Keratinocyte (primary cell): ENCODE results near the gene MAST2. TPM values are rescaled to one million over a fixed set of nuclear protein-coding genes. Genes with fewer than 3 reads are reported as not detected.

ENCODE experiments used
- DNase-seq: peaks from one replicate; pipeline ENCODE4 v3.0.0-alpha.2; 2011; ENCODE audit warnings: low read depth, missing footprints, low spot score
- FAIRE-seq: peaks from 2 replicates; lab custom pipeline; 2011; peaks lifted over from hg19 to GRCh38; lab: Jason Lieb, UNC
- H2AFZ ChIP-seq: 2 replicates; pipeline ENCODE4 v1.6.0; 2012; ENCODE audit warnings: low read length, control low read depth, inconsistent platforms; ENCODE audit not compliant: control insufficient read depth
- H3K27ac ChIP-seq: 2 replicates; pipeline ENCODE4 v1.5.1; 2011; ENCODE audit warnings: low read length; ENCODE audit not compliant: control insufficient read depth, insufficient read depth
- H3K27me3 ChIP-seq: 3 replicates; pipeline ENCODE4 v1.6.0; 2011; ENCODE audit warnings: low read length; ENCODE audit not compliant: control insufficient read depth, insufficient read depth; ENCODE audit errors: extremely low read depth
- H3K36me3 ChIP-seq, 2 experiments: 2 replicates in 1 of 2; 3 replicates in 1 of 2; pipeline ENCODE4 v1.5.1; 2011; ENCODE audit warnings: low read length in 2 of 2, mild to moderate bottlenecking in 1 of 2; ENCODE audit not compliant: control insufficient read depth in 2 of 2, insufficient read depth in 2 of 2; ENCODE audit errors: extremely low read depth in 1 of 2
- H3K4me1 ChIP-seq: 3 replicates; pipeline ENCODE4 v1.5.1; 2011; ENCODE audit warnings: low read length; ENCODE audit not compliant: control insufficient read depth, insufficient read depth; ENCODE audit errors: extremely low read depth
- H3K4me2 ChIP-seq: 3 replicates; pipeline ENCODE4 v1.6.0; 2011; ENCODE audit warnings: low read depth, low read length; ENCODE audit not compliant: control insufficient read depth, insufficient read depth; ENCODE audit errors: extremely low read depth
- H3K4me3 ChIP-seq, 3 experiments: fragments of 200-600 bp in 1 of 3; sonication (generic) in 1 of 3; 2 replicates in 2 of 3; 3 replicates in 1 of 3; pipeline ENCODE4 v1.5.1; 2011 to 2016; ENCODE audit warnings: low read length in 3 of 3, mild to moderate bottlenecking in 3 of 3, control low read depth in 2 of 3, inconsistent platforms in 1 of 3, low read depth in 1 of 3, mixed read lengths in 1 of 3, mixed run types in 1 of 3, moderate library complexity in 1 of 3; ENCODE audit not compliant: control insufficient read depth in 2 of 3, insufficient read depth in 2 of 3; ENCODE audit errors: extremely low read depth in 1 of 3
- H3K79me2 ChIP-seq: 2 replicates; pipeline ENCODE4 v1.6.0; 2012; ENCODE audit warnings: low read length; ENCODE audit not compliant: control insufficient read depth, insufficient read depth
- H3K9ac ChIP-seq: 3 replicates; pipeline ENCODE4 v1.6.0; 2011; ENCODE audit warnings: low read length; ENCODE audit not compliant: control insufficient read depth, insufficient read depth; ENCODE audit errors: extremely low read depth
- H3K9me1 ChIP-seq: 3 replicates; pipeline ENCODE4 v1.6.0; 2011; ENCODE audit warnings: low read length; ENCODE audit not compliant: control insufficient read depth, insufficient read depth; ENCODE audit errors: extremely low read depth
- H3K9me3 ChIP-seq: 2 replicates; pipeline ENCODE4 v1.5.1; 2012; ENCODE audit warnings: low read depth, low read length; ENCODE audit not compliant: control insufficient read depth
- H4K20me1 ChIP-seq: 3 replicates; pipeline ENCODE4 v1.6.0; 2011; ENCODE audit warnings: low read length; ENCODE audit not compliant: control insufficient read depth, insufficient read depth; ENCODE audit errors: extremely low read depth
- EZH2 ChIP-seq: IDR thresholded peaks from one replicate; pipeline ENCODE4 v1.6.1; 2012; ENCODE audit warnings: inconsistent platforms, mild to moderate bottlenecking, low read length, moderate library complexity
- dilution Hi-C: fragments of 300-500 bp; cut with MboI; formaldehyde crosslinking; loops from one replicate; pipeline ENCODE4 v1.7.0; 2020; ENCODE audit warnings: low sequenced_read_pairs; ENCODE audit not compliant: extremely low pct_ligation_motif_present
- polyA plus RNA-seq, 5 experiments: library from polyadenylated mRNA; depleted of rRNA in 3 of 5; stranded (reverse) in 3 of 5; stranded (forward) in 1 of 5; unstranded in 1 of 5; fragments of >200 nt; gene quantifications; 1 replicate in 1 of 5; 2 replicates in 3 of 5; 3 replicates in 1 of 5; pipeline versions ENCODE4 v1.2.1 to v1.2.3, GENCODE V29; 2011 to 2012; ENCODE audit warnings: missing spikeins in 2 of 5, low read depth in 1 of 5, low replicate concordance in 1 of 5
- TF ChIP-seq, protein P1 (sequence below), 3 experiments: IDR thresholded peaks in 1 of 3; conservative IDR thresholded peaks in 1 of 3; optimal IDR thresholded peaks in 1 of 3; 2 replicates in 2 of 3; 3 replicates in 1 of 3; pipeline versions ENCODE3 to v1.5.1; 2011; ENCODE audit warnings: low read length in 3 of 3, mild to moderate bottlenecking in 3 of 3, moderate library complexity in 2 of 3, control low read depth in 1 of 3, inconsistent platforms in 1 of 3; ENCODE audit not compliant: insufficient read depth in 2 of 3; ENCODE audit errors: extremely low read depth in 1 of 3

MAST2 gene
- polyA plus RNA-seq, 1 donor (not counting 4 experiments of a cell fraction or from before 2014, with no cell fraction given): 12.2 TPM

DNA sequence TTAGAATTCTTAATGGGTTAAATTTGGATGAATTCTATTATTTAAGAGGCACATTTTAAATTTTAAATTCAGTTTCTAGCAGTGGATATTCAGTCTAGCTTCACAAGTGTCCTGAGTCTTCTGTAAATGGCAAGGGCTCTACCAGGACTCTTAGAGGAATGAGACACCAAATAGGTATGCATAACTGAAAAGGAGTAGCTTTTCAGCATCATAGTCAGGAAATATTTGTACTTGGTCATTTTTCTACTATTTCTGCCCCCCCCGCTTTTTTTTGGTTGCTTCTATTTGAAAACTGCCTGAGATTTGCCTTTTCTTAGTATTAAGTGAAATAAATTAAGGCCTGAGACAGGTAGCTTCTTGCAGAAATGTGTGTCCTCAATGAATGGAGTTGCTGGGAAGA is 80.2 kb downstream of the MAST2 start:
- H2AFZ ChIP-seq: no peak overlapping the region
- no peak for TF ChIP-seq EZH2
- TF ChIP-seq, protein P1, sequence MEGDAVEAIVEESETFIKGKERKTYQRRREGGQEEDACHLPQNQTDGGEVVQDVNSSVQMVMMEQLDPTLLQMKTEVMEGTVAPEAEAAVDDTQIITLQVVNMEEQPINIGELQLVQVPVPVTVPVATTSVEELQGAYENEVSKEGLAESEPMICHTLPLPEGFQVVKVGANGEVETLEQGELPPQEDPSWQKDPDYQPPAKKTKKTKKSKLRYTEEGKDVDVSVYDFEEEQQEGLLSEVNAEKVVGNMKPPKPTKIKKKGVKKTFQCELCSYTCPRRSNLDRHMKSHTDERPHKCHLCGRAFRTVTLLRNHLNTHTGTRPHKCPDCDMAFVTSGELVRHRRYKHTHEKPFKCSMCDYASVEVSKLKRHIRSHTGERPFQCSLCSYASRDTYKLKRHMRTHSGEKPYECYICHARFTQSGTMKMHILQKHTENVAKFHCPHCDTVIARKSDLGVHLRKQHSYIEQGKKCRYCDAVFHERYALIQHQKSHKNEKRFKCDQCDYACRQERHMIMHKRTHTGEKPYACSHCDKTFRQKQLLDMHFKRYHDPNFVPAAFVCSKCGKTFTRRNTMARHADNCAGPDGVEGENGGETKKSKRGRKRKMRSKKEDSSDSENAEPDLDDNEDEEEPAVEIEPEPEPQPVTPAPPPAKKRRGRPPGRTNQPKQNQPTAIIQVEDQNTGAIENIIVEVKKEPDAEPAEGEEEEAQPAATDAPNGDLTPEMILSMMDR (optimal IDR thresholded peaks at IDR 0.05 in 1 of 3, IDR thresholded peaks at IDR 0.05 in 1 of 3, conservative IDR thresholded peaks at IDR 0.05 in 1 of 3; ENCODE audit: extremely low read depth in 1 of 3, insufficient read depth in 2 of 3, low read length in 3 of 3): no peak
- H3K9ac ChIP-seq: no peak overlapping the region
- no peaks in the 10 kb centered on the region for H3K9me1 ChIP-seq
- FAIRE-seq (no peak), DNase-seq (no peak)
- H3K9me3 ChIP-seq: no peaks in the 10 kb centered on the region
- no peaks in the 10 kb centered on the region for H3K27me3 ChIP-seq
- dilution Hi-C loops: no loop called here
- H3K4me1 ChIP-seq: no peaks in the 10 kb centered on the region
- H3K4me2 ChIP-seq: no peak overlapping the region
- H3K36me3 ChIP-seq: no peaks in the 10 kb centered on the region
- H3K27ac ChIP-seq: no peak overlapping the region
- no peak overlapping the region for H3K4me3 ChIP-seq
- no peaks in the 10 kb centered on the region for H4K20me1 ChIP-seq
- H3K79me2 ChIP-seq: no peaks in the 10 kb centered on the region

DNA sequence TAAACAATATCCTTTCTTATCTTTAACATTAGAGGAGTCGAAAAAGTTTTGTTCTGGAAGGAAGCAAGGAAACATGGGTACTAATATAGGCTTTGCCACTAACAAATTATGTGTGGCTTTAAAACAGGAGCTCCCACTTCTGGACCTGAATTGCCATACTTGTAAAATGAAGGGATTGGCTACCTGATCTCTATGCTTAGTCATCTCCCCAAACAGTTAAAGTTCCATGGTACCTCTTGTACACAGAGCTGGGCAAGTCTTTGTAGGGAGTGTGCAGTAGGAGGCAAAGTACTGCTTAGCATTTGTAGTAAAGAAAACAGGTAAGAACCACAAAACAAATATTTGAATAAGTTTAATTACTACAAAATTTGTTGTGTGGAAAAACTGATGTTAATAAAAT is 81.3 kb downstream of the MAST2 start:
- H3K4me1 ChIP-seq: no peaks in the 10 kb centered on the region
- no peak overlapping the region for H3K4me3 ChIP-seq
- no peaks in the 10 kb centered on the region for H3K27me3 ChIP-seq
- no peak for TF ChIP-seq EZH2
- TF ChIP-seq, protein P1 (optimal IDR thresholded peaks at IDR 0.05 in 1 of 3, IDR thresholded peaks at IDR 0.05 in 1 of 3, conservative IDR thresholded peaks at IDR 0.05 in 1 of 3; ENCODE audit: extremely low read depth in 1 of 3, insufficient read depth in 2 of 3, low read length in 3 of 3): no peak
- H2AFZ ChIP-seq: no peak overlapping the region
- no peak overlapping the region for H3K9ac ChIP-seq
- no peaks in the 10 kb centered on the region for H3K9me3 ChIP-seq
- no peaks in the 10 kb centered on the region for H3K79me2 ChIP-seq
- FAIRE-seq (no peak), DNase-seq (no peak)
- H4K20me1 ChIP-seq: no peaks in the 10 kb centered on the region
- no peak overlapping the region for H3K4me2 ChIP-seq
- H3K27ac ChIP-seq: no peak overlapping the region
- no peaks in the 10 kb centered on the region for H3K9me1 ChIP-seq
- dilution Hi-C loops: no loop called here
- no peaks in the 10 kb centered on the region for H3K36me3 ChIP-seq
